Measurements from ENCODE around the gene TREML4.

Gene TREML4

GRCh38 chr6:41255638-41256246, 27.6 kb downstream of the TREML4 start:
- DNase-seq: no peak

DNA sequence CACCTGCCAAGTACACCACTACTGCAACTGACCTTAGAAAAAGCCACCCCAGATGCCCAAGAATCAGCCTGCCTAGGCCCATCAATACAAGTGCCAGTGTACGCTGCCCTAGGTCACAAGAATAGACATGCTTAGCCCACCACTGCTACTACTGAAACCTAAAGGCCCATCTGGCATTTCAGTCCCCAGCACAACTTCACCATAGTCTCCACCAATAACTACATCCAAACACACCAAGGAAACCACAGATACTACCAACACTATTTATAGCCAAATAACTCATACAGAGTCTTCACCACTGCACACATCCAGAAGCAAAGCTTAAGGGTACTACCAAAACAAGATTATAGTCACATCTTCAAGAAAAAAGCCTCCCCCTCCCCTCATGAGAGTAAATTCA, 28.2 kb downstream of the TREML4 start:
- no peak for DNase-seq

DNA sequence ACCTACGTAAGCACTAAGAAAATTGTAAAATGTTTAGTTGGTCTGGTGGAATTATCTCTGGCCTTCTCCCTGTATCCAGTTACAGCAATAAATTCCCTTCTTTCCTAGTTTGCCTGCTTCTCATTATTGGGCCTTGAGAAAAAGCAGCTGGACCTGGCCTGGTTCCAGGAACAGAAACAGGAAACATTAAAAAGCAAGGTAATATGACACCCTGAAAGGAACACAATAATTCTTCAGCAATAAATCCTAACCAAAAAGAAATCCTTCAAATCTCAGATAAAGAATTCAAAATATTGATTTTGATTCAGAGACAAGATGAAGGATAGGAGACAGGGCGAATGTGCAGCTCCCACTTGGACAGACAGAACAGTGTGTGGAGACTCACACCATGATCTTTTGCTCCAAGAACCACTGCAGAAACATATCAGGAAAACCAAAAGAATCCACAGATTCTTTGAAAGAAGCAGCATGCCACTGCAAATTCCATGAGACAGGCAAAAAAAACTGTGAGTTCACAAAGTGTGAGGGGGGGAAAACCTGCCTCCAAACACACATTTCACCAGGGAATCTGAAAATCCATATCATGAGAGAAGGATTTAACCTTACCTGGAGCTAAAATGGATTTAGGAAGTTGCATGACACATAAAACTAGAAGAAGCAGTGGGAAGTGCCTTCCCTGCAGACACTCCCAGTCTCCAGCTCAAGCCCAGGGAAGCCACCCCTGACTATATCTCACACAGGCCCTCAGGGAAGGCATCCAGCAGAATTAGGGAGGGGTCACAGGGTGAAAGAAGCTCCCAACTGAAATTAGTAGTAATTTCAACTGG, 29.4 kb downstream of the TREML4 start:
- no peak for DNase-seq

DNA sequence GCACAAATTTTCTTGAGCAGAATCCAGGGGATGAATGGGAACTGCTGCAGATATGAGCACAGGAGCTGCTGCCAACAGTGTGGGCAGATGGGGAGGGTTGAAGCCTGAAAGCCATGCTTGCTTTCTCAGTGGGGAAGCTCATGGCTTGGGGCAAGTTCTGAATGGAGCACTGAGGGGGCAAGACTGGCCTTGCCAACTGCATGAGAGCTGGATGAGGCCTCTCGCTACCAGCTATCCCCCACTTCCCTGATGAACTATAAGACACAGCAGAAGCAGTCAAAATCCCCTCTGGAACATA, 30.0 kb downstream of the TREML4 start:
- DNase-seq: no peak

- no peak for DNase-seq
These were observed 34.3 kb downstream of the TREML4 start for GRCh38 chr6:41262401-41262800.

- DNase-seq: no peak
These were observed 35.1 kb downstream of the TREML4 start for GRCh38 chr6:41263267-41263666.

GRCh38 chr6:41266541-41266940, 38.4 kb downstream of the TREML4 start:
- DNase-seq: no peak

DNA sequence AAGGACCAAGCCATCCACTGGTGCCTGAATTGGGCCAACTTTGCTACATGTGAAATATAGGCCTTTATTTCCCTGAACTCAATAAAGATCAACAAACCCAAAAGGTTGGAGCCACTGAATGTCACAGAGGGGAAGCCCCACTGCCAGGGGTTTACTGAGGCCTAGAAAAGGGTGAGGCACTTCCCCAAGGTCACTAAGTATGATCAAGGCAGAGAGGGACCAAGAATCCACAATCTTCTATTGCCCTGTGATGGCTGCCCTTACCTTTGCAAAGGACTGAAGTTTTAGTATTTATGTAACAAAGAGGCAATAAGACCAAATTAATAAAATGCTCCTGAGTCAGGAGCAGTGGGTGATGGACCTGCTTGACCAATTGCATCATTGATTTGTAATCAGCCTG, 40.3 kb downstream of the TREML4 start:
- no peak for DNase-seq

- DNase-seq: no peak
These were observed 41.0 kb downstream of the TREML4 start for GRCh38 chr6:41269166-41269565.

DNA sequence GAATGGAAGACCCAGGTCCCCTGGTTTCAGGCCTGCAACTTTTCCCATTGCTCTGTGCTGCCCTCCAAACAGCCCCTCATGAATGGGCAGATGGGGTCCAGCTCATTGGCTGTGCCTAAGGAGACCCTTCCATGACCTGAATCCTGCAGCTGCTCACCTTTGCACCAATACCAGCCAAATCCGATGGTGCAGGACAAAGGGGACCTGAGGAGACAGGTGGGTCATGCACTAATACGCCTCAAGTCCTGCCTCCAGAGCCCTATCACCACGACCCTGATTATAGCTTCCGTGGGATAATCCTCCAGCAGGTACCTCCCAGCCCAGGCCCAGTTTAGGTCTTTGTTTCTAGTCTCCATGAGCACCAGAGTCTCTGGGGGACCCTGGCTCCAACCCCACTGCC, 41.6 kb downstream of the TREML4 start:
- DNase-seq: no peak

- DNase-seq: no peak
These were observed 43.8 kb downstream of the TREML4 start for GRCh38 chr6:41271901-41272395.

DNA sequence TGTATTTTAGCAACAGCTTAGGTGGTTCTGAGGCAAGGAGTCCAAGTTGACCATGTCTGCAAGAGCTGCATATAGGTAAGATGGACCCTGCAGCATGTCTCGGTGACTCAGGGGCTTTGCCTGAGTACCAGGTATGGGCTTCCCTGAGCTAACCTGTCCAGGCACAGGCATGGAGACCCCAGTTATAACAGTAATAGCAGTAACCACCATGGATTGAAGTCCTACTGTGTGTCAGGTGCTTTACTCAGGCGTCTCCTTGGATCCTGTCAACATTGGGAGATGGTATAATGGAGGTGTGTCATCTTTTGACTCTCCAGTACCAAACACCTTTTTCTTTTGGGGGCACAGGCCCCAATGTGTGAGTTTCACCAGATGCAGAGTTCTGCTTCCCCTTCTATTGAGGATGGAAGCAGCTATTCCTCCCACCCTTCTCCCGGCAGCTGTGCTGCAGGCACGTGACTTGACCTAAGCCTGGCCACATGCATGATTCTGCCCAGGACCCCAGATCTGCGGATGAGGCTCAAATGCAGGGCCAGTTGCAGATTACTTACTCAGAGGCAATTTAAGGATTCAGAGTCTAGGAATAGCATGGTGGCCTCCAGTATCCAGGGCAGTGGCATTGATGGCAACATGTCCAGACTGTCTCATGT, 44.6 kb downstream of the TREML4 start:
- DNase-seq: no peak

GRCh38 chr6:41273714-41274113, 45.6 kb downstream of the TREML4 start:
- DNase-seq: no peak

DNA sequence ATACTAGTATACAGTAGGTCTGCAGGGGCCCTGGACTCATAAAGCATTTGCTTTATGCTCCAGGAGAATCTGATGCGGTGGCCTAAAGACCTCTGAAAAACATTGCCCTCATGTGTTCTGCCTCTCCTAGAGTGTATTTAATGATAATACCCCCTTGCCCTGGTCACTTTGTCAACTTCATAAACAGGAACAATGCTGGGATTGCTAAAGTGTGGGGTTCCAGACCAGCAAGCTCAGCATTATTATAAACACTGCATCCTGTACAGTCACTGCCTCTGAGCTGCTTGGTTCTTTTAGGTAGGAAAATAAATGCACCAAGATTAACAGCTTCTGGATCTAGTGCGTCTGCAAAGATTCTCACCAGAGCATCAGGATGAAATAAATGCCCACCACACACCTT, 46.1 kb downstream of the TREML4 start:
- DNase-seq: no peak

DNA sequence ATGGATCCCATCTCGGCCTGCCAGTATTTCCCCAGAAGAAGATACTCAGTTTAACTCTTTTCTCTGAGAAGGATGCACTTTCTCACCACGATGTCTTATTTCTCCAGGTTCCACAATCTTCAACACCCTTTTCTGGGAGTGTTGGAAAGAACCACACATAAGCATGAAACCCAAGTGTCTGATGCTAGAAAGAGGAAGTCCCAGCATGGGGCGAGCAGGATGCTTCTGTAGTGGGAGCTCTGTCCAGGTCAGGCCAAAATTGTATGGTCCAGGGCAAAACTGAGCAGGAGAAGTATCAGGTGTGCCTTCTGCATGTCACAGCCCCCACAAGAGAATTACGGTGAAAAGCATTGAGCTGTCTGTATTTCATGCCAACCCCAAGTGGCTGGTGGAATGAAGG, 47.3 kb downstream of the TREML4 start:
- DNase-seq: no peak

- no peak for DNase-seq
These were observed 49.5 kb downstream of the TREML4 start for GRCh38 chr6:41277605-41278004.

- peak; percentile 70 for DNase-seq
These were observed 50.7 kb downstream of the TREML4 start for GRCh38 chr6:41278699-41279405.

- DNase-seq: no peak
These were observed 52.4 kb downstream of the TREML4 start for GRCh38 chr6:41280381-41281057.

- DNase-seq: no peak
These were observed 55.5 kb downstream of the TREML4 start for GRCh38 chr6:41283600-41283999.

- DNase-seq: no peak
These were observed 56.6 kb downstream of the TREML4 start for GRCh38 chr6:41284726-41285125.

GRCh38 chr6:41286544-41287346, 58.6 kb downstream of the TREML4 start, which contains the start of gene TREM1:
Gene TREM1, minus strand, starts transcription at chr6:41286682. Its CDS starts 27 bp downstream, at chr6:41286655.
- DNase-seq: no peak
